A549 treated with RU486 at 1 μM for 4 hours (cell line): Measurements from ENCODE around the gene OR2B3. TPM values are rescaled to one million over a fixed set of nuclear protein-coding genes. Genes with fewer than 3 reads are reported as not detected.

ENCODE experiments used
- total RNA-seq: library from RNA; stranded (reverse); fragments of 200-300 nt; extraction: Qiagen RNA extraction; gene quantifications from 5 replicates; pipeline ENCODE4 v1.2.3, GENCODE V29; 2022; ENCODE audit warnings: low read depth

OR2B3 gene, protein sequence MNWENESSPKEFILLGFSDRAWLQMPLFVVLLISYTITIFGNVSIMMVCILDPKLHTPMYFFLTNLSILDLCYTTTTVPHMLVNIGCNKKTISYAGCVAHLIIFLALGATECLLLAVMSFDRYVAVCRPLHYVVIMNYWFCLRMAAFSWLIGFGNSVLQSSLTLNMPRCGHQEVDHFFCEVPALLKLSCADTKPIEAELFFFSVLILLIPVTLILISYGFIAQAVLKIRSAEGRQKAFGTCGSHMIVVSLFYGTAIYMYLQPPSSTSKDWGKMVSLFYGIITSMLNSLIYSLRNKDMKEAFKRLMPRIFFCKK
- total RNA-seq, result not detected in 5 replicates

DNA sequence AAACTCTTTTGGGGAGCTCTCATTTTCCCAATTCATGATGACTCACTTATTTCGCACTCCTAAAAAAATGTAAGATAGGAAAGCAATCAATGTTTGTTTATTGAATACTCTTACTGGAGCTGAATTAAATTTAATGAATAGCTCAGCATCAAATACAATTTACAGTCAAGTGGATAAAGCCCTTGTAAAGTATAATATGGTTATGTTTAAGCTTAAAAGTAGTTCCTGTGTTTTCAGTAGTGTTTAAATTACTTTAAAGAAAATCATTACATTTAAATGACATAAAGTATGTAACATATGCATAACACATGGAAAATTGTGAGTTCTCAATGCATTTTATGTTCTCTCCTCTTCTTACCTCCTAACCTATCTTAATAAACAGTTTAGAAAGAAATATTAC is at the start of gene OR2B3:
Gene OR2B3 (minus strand): TSS at position 101 of the 400 bp plus-strand sequence. CDS start 65 bp downstream, at position 36.

GRCh38 chr6:29107758-29108157 is 20.6 kb upstream of the OR2B3 start, which contains the start of gene OR2J3:
TSS of gene OR2J3 (plus strand) at chr6:29108058. CDS start at chr6:29111891, 3,833 bp downstream.

DNA sequence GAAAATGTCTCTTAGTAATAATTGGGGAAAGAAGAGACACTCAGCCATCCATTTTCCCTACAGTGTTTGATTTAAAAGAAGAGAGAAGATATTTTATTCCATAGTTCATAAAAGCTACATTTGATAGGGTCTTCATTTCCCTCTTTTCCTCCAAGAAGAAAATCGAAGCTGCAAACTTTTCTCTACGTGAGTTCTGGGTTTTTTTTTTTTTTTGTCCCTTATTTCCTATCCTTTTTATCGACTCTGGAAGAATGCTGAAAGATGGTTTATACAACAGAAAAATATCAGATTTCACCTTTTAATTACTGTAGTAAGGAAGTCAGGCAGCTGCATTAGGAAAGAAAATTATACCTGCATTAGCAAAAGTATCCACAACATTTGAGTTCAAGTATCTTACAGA is 12.1 kb upstream of the OR2B3 start, which contains the start of gene OR2J1:
Gene OR2J1 (plus strand): TSS at position 301 of the 400 bp plus-strand sequence. CDS start 1,453 bp downstream, outside the sequence.

DNA sequence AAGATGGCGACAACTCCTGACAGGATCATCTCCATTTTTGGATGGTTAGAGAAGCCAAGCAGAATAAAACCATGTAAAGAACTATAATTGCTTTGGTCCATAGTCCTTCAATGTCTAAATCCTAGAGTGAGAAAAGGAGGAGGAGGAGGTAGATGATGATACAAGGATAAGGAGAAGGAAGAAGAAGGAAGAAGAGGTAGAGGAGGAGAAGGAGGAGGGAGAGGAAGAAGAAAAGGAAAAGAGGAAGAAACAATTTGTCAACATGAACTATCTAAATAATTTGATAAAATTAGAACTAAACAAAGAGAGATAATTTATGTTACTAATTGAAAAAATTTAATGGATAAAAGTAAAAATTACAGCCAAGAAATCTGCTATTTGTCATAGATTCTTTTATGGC is 42.0 kb downstream of the OR2B3 start, which contains the start of gene OR2W1:
Gene OR2W1 (minus strand): TSS at position 101 of the 400 bp plus-strand sequence. CDS start 0 bp downstream, at position 101.

Other genes with a start within 250 kb of the OR2B3 start
- 39.1 to 47.4 TPM (median 45.8 TPM) in 5 replicates for gene TRIM27, start 163.3 kb downstream of the OR2B3 start, total RNA-seq
- gene ZNF311, start 82.0 kb downstream of the OR2B3 start, total RNA-seq, result 0.14 to 0.28 TPM (median 0.19 TPM) in 4 of 5 replicates, not detected in the other
- gene OR2W1, start 42.1 kb downstream of the OR2B3 start, total RNA-seq, result not detected in 5 replicates
- not detected in 5 replicates for gene OR2J1, start 12.2 kb upstream of the OR2B3 start, total RNA-seq
- gene OR2J3, start 20.7 kb upstream of the OR2B3 start, total RNA-seq, result not detected in 5 replicates
- gene OR2J2, start 83.6 kb upstream of the OR2B3 start, total RNA-seq, result not detected in 5 replicates
- gene OR14J1, start 214.4 kb upstream of the OR2B3 start, total RNA-seq, result not detected in 5 replicates